Keratinocyte (primary cell): ENCODE data around the gene WDFY1. TPM values are rescaled to one million over a fixed set of nuclear protein-coding genes. Genes with fewer than 3 reads are reported as not detected.

Experiments used
- DNase-seq: peaks from one replicate; pipeline ENCODE4 v3.0.0-alpha.2; 2011; ENCODE audit warnings: low read depth, missing footprints, low spot score
- FAIRE-seq: peaks from 2 replicates; lab custom pipeline; 2011; peaks lifted over from hg19 to GRCh38; lab: Jason Lieb, UNC
- H2AFZ ChIP-seq: 2 replicates; pipeline ENCODE4 v1.6.0; 2012; ENCODE audit warnings: low read length, control low read depth, inconsistent platforms; ENCODE audit not compliant: control insufficient read depth
- H3K27ac ChIP-seq: 2 replicates; pipeline ENCODE4 v1.5.1; 2011; ENCODE audit warnings: low read length; ENCODE audit not compliant: control insufficient read depth, insufficient read depth
- H3K27me3 ChIP-seq: 3 replicates; pipeline ENCODE4 v1.6.0; 2011; ENCODE audit warnings: low read length; ENCODE audit not compliant: control insufficient read depth, insufficient read depth; ENCODE audit errors: extremely low read depth
- H3K36me3 ChIP-seq, 2 experiments: 2 replicates in 1 of 2; 3 replicates in 1 of 2; pipeline ENCODE4 v1.5.1; 2011; ENCODE audit warnings: low read length in 2 of 2, mild to moderate bottlenecking in 1 of 2; ENCODE audit not compliant: control insufficient read depth in 2 of 2, insufficient read depth in 2 of 2; ENCODE audit errors: extremely low read depth in 1 of 2
- H3K4me1 ChIP-seq: 3 replicates; pipeline ENCODE4 v1.5.1; 2011; ENCODE audit warnings: low read length; ENCODE audit not compliant: control insufficient read depth, insufficient read depth; ENCODE audit errors: extremely low read depth
- H3K4me2 ChIP-seq: 3 replicates; pipeline ENCODE4 v1.6.0; 2011; ENCODE audit warnings: low read depth, low read length; ENCODE audit not compliant: control insufficient read depth, insufficient read depth; ENCODE audit errors: extremely low read depth
- H3K4me3 ChIP-seq, 3 experiments: fragments of 200-600 bp in 1 of 3; sonication (generic) in 1 of 3; 2 replicates in 2 of 3; 3 replicates in 1 of 3; pipeline ENCODE4 v1.5.1; 2011 to 2016; ENCODE audit warnings: low read length in 3 of 3, mild to moderate bottlenecking in 3 of 3, control low read depth in 2 of 3, inconsistent platforms in 1 of 3, low read depth in 1 of 3, mixed read lengths in 1 of 3, mixed run types in 1 of 3, moderate library complexity in 1 of 3; ENCODE audit not compliant: control insufficient read depth in 2 of 3, insufficient read depth in 2 of 3; ENCODE audit errors: extremely low read depth in 1 of 3
- H3K79me2 ChIP-seq: 2 replicates; pipeline ENCODE4 v1.6.0; 2012; ENCODE audit warnings: low read length; ENCODE audit not compliant: control insufficient read depth, insufficient read depth
- H3K9ac ChIP-seq: 3 replicates; pipeline ENCODE4 v1.6.0; 2011; ENCODE audit warnings: low read length; ENCODE audit not compliant: control insufficient read depth, insufficient read depth; ENCODE audit errors: extremely low read depth
- H3K9me1 ChIP-seq: 3 replicates; pipeline ENCODE4 v1.6.0; 2011; ENCODE audit warnings: low read length; ENCODE audit not compliant: control insufficient read depth, insufficient read depth; ENCODE audit errors: extremely low read depth
- H3K9me3 ChIP-seq: 2 replicates; pipeline ENCODE4 v1.5.1; 2012; ENCODE audit warnings: low read depth, low read length; ENCODE audit not compliant: control insufficient read depth
- H4K20me1 ChIP-seq: 3 replicates; pipeline ENCODE4 v1.6.0; 2011; ENCODE audit warnings: low read length; ENCODE audit not compliant: control insufficient read depth, insufficient read depth; ENCODE audit errors: extremely low read depth
- EZH2 ChIP-seq: IDR thresholded peaks from one replicate; pipeline ENCODE4 v1.6.1; 2012; ENCODE audit warnings: inconsistent platforms, mild to moderate bottlenecking, low read length, moderate library complexity
- dilution Hi-C: fragments of 300-500 bp; cut with MboI; formaldehyde crosslinking; loops from one replicate; pipeline ENCODE4 v1.7.0; 2020; ENCODE audit warnings: low sequenced_read_pairs; ENCODE audit not compliant: extremely low pct_ligation_motif_present
- polyA plus RNA-seq, 5 experiments: library from polyadenylated mRNA; depleted of rRNA in 3 of 5; stranded (reverse) in 3 of 5; stranded (forward) in 1 of 5; unstranded in 1 of 5; fragments of >200 nt; gene quantifications; 1 replicate in 1 of 5; 2 replicates in 3 of 5; 3 replicates in 1 of 5; pipeline versions ENCODE4 v1.2.1 to v1.2.3, GENCODE V29; 2011 to 2012; ENCODE audit warnings: missing spikeins in 2 of 5, low read depth in 1 of 5, low replicate concordance in 1 of 5
- TF ChIP-seq, protein P1 (sequence below), 3 experiments: IDR thresholded peaks in 1 of 3; conservative IDR thresholded peaks in 1 of 3; optimal IDR thresholded peaks in 1 of 3; 2 replicates in 2 of 3; 3 replicates in 1 of 3; pipeline versions ENCODE3 to v1.5.1; 2011; ENCODE audit warnings: low read length in 3 of 3, mild to moderate bottlenecking in 3 of 3, moderate library complexity in 2 of 3, control low read depth in 1 of 3, inconsistent platforms in 1 of 3; ENCODE audit not compliant: insufficient read depth in 2 of 3; ENCODE audit errors: extremely low read depth in 1 of 3

The WDFY1 gene
- polyA plus RNA-seq, 1 donor (not counting 4 experiments of a cell fraction or from before 2014, with no cell fraction given): 54.9 TPM

DNA sequence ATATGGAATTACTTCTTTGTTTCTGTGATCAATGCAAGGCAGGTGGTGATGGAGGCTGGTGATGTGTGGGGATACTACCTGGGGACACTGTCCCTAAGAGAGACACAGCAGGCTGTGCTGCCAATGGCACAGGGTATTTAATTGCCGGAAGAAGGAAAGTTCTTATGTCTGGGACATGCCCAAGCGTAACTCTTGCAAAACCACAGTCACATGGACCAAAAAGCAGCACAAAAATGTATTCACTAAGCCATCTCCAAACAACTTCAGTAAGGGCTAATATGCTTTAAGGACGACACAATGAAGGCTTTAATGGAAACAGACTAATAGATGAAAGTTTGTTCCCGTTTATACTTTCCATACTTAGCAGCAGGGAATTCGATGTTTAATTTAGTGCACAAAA, 58.0 kb downstream of the WDFY1 start:
- no peak overlapping the region for H2AFZ ChIP-seq
- peak overlapping the region; percentile 38 for H3K27ac ChIP-seq
- no peaks in the 10 kb centered on the region for H4K20me1 ChIP-seq
- peak overlapping the region; percentile 45 for H3K4me2 ChIP-seq
- peaks cover 2% of the 10 kb centered on the region for H3K9me3 ChIP-seq
- H3K36me3 ChIP-seq: peaks cover 3 to 8% of the 10 kb centered on the region in 2 experiments
- H3K9me1 ChIP-seq: no peaks in the 10 kb centered on the region
- DNase-seq (no peak), FAIRE-seq (peak; percentile 67)
- no peaks in the 10 kb centered on the region for H3K79me2 ChIP-seq
- TF ChIP-seq EZH2: no peak
- TF ChIP-seq, protein P1, sequence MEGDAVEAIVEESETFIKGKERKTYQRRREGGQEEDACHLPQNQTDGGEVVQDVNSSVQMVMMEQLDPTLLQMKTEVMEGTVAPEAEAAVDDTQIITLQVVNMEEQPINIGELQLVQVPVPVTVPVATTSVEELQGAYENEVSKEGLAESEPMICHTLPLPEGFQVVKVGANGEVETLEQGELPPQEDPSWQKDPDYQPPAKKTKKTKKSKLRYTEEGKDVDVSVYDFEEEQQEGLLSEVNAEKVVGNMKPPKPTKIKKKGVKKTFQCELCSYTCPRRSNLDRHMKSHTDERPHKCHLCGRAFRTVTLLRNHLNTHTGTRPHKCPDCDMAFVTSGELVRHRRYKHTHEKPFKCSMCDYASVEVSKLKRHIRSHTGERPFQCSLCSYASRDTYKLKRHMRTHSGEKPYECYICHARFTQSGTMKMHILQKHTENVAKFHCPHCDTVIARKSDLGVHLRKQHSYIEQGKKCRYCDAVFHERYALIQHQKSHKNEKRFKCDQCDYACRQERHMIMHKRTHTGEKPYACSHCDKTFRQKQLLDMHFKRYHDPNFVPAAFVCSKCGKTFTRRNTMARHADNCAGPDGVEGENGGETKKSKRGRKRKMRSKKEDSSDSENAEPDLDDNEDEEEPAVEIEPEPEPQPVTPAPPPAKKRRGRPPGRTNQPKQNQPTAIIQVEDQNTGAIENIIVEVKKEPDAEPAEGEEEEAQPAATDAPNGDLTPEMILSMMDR (optimal IDR thresholded peaks at IDR 0.05 in 1 of 3, IDR thresholded peaks at IDR 0.05 in 1 of 3, conservative IDR thresholded peaks at IDR 0.05 in 1 of 3; ENCODE audit: extremely low read depth in 1 of 3, insufficient read depth in 2 of 3, low read length in 3 of 3): no peak
- no peak overlapping the region for H3K9ac ChIP-seq
- no peak overlapping the region for H3K4me3 ChIP-seq
- H3K27me3 ChIP-seq: no peaks in the 10 kb centered on the region
- peaks cover 12% of the 10 kb centered on the region for H3K4me1 ChIP-seq
- dilution Hi-C loops: no loop called here

DNA sequence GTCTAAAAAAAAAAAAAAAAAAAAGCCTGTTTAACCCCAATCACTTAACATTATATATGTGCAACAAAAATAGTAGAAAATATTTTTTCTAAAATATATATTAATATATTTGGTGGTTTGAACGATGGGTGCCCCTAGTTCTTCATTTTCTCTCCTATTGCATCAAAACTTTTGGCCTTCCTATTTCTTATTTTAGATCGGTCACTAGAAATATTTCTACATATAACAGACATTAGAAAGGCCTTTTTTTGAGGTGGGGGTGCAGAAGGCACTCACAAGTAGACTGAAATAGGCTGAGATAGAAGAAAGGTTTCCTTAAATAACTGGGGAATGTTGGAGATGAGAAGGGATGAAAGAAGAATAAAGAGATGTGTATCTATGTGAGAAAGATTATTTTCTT, 58.4 kb downstream of the WDFY1 start:
- Histone ChIP-seq H4K20me1 (no peaks in the 10 kb centered on the region), H3K9me3 (peaks cover 2% of the 10 kb centered on the region), H3K9me1 (no peaks in the 10 kb centered on the region), H3K4me2 (peak overlapping the region; percentile 45), H3K9ac (no peak overlapping the region), H2AFZ (no peak overlapping the region), H3K27ac (peak overlapping the region; percentile 38), H3K4me3 (no peak overlapping the region), H3K4me1 (peaks cover 12% of the 10 kb centered on the region), H3K79me2 (no peaks in the 10 kb centered on the region), H3K36me3 (peaks cover 3 to 10% of the 10 kb centered on the region in 2 experiments), H3K27me3 (no peaks in the 10 kb centered on the region)
- dilution Hi-C loops: no loop called here
- TF ChIP-seq EZH2: no peak
- TF ChIP-seq, protein P1 (optimal IDR thresholded peaks at IDR 0.05 in 1 of 3, IDR thresholded peaks at IDR 0.05 in 1 of 3, conservative IDR thresholded peaks at IDR 0.05 in 1 of 3; ENCODE audit: extremely low read depth in 1 of 3, insufficient read depth in 2 of 3, low read length in 3 of 3): no peak
- DNase-seq (no peak), FAIRE-seq (no peak)
